HL-60 (cell line): ENCODE results near the gene VPS11.

Experiments used
- CTCF ChIP-seq: IDR thresholded peaks from one replicate; pipeline ENCODE4 v1.5.1; 2011; ENCODE audit warnings: low read length, control low read depth, inconsistent platforms; ENCODE audit not compliant: insufficient read depth
- GABPA ChIP-seq: IDR thresholded peaks from 2 replicates; pipeline ENCODE4 v1.6.1; 2012; ENCODE audit warnings: low read depth
- POLR2AphosphoS5 ChIP-seq: IDR thresholded peaks from 2 replicates; pipeline ENCODE4 v1.6.1; 2012; ENCODE audit warnings: low read depth
- REST ChIP-seq: IDR thresholded peaks from 2 replicates; pipeline ENCODE4 v1.6.1; 2012; ENCODE audit warnings: low read depth; ENCODE audit not compliant: insufficient replicate concordance
- SPI1 ChIP-seq: IDR thresholded peaks from 2 replicates; pipeline ENCODE4 v1.6.1; 2012; ENCODE audit warnings: low read depth, mild to moderate bottlenecking, borderline replicate concordance

- TF ChIP-seq SPI1, result no peak
- no peak for TF ChIP-seq GABPA
- TF ChIP-seq REST, result no peak
- TF ChIP-seq CTCF, result no peak
- peak; percentile 38; the same call in 1 of the 2 replicates for TF ChIP-seq POLR2AphosphoS5
Measured at GRCh38 chr11:119091966-119092879, 24.6 kb downstream of the VPS11 start.
